Measurements from ENCODE around the gene ABL2.

ABL2 gene

DNA sequence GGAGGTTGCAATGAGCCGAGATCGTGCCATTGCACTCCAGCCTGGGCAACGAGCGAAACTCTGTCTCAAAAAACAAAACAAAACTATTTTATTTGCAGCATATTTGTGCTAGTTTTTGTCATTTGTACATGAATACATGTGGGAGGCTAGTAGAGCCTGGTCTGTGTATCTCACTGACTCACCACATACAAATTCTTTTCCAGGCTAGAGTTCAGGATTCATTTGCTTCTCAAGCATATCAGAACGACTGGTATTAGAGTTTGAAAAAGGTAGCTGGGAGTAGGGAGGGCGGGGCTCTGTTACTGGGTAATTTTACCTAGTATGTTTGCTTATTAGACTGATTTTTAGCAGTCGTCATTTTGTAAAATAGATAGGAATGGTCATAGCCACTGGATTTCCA, 152.1 kb downstream of the ABL2 start:
- H3K4me3 ChIP-seq (ENCODE audit: low read depth in 1 of 2, low read length in 2 of 2): no peak overlapping the region

DNA sequence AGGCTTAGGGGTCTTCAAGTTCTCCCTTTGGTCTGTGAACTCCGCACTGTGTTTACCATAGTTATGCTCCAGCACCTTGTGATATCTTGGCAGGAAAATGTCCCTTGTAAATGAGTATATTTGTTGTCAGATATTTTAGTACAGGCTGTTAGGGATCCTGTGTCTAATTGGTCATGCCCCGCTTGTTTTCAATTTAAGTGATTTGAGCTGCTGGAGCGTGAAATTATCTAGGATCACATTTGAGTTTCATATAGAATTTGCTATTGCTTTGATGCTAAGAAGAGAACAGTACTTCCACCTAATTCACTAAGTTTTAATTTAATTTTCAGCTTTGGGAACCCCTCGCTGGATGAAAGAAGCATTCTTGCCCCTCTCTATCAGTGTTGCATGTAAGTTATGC, 163.0 kb downstream of the ABL2 start:
- Histone ChIP-seq H3K4me1 (ENCODE audit: control insufficient read depth in 1 of 2, insufficient read depth in 2 of 2, low read length in 2 of 2) (no peaks in the 10 kb centered on the region), H3K27me3 (ENCODE audit: control insufficient read depth in 1 of 2, insufficient read depth in 2 of 2, low read length in 2 of 2) (no peaks in the 10 kb centered on the region), H3K4me3 (ENCODE audit: low read depth in 1 of 2, low read length in 2 of 2) (no peak overlapping the region), H3K27ac (ENCODE audit: low read depth, low read length) (no peak overlapping the region), H3K9ac (ENCODE audit: low read depth in 1 of 2, low read length in 2 of 2) (no peak overlapping the region), H3K36me3 (ENCODE audit: control insufficient read depth in 1 of 2, insufficient read depth in 2 of 2, low read length in 2 of 2) (peaks cover 18 to 56% of the 10 kb centered on the region in 2 donors), H3K9me3 (ENCODE audit: control insufficient read depth in 1 of 2, low read length in 2 of 2) (no peaks in the 10 kb centered on the region)

More for the DNA sequence above, 152.1 kb downstream of the ABL2 start:
- no peak overlapping the region for H3K27ac ChIP-seq (ENCODE audit: low read depth, low read length)
- H3K4me1 ChIP-seq (ENCODE audit: control insufficient read depth in 1 of 2, insufficient read depth in 2 of 2, low read length in 2 of 2): peaks cover 9 to 17% of the 10 kb centered on the region in 2 donors
- H3K36me3 ChIP-seq (ENCODE audit: control insufficient read depth in 1 of 2, insufficient read depth in 2 of 2, low read length in 2 of 2): peaks cover 8% of the 10 kb centered on the region in 2 donors
- H3K9me3 ChIP-seq (ENCODE audit: control insufficient read depth in 1 of 2, low read length in 2 of 2): no peaks in the 10 kb centered on the region
- H3K9ac ChIP-seq (ENCODE audit: low read depth in 1 of 2, low read length in 2 of 2): no peak overlapping the region
- H3K27me3 ChIP-seq (ENCODE audit: control insufficient read depth in 1 of 2, insufficient read depth in 2 of 2, low read length in 2 of 2): no peaks in the 10 kb centered on the region

DNA sequence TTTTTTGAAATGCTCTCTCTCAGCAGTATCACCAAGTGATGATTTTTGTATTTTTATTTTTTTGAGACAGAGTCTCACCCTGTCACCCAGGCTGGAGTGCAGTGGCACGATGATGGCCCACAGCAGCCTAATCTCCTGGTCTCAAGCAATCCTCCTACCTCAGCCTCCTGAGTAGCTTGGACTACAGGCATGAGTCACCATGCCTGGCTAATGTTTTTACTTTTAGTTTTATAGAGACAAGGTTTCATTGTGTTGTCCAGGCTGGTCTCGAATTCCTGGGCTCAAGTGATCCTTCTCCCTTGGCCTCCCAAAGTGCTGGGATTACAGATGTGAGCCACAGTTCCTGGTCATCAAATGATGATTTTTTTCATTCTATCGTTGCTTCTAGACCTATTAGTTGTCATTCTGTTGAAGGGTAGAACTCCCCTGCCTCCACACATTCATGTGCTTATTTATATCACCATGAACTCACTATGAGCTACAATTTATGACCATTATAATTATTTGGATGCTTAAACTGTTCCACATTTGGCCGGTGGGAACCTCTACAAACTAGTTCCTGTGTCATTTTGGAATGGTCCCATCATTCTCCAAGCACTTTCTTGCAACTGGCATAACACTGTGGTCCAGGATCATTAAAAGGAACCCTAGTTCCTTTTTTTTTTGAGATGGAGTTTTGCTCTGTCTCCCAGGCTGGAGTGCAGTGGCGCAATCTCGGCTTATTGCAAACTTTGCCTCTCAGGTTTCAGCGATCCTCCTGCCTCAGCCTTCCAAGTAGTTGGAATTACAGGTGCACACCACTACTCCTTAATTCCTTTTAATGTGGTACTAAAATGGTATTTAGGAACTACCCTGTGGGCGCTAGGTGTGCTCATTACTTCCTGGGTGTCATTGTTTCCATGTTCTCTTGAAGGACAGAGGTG, 167.9 kb downstream of the ABL2 start:
- no peak overlapping the region for H3K9ac ChIP-seq (ENCODE audit: low read depth in 1 of 2, low read length in 2 of 2)
- no peak overlapping the region for H3K4me3 ChIP-seq (ENCODE audit: low read depth in 1 of 2, low read length in 2 of 2)
- H3K9me3 ChIP-seq (ENCODE audit: control insufficient read depth in 1 of 2, low read length in 2 of 2): peaks cover 0 to under 1% of the 10 kb centered on the region in 2 donors
- H3K36me3 ChIP-seq (ENCODE audit: control insufficient read depth in 1 of 2, insufficient read depth in 2 of 2, low read length in 2 of 2): peaks cover 13 to 48% of the 10 kb centered on the region in 2 donors
- no peaks in the 10 kb centered on the region for H3K4me1 ChIP-seq (ENCODE audit: control insufficient read depth in 1 of 2, insufficient read depth in 2 of 2, low read length in 2 of 2)
- H3K27me3 ChIP-seq (ENCODE audit: control insufficient read depth in 1 of 2, insufficient read depth in 2 of 2, low read length in 2 of 2): no peaks in the 10 kb centered on the region
- H3K27ac ChIP-seq (ENCODE audit: low read depth, low read length): no peak overlapping the region

DNA sequence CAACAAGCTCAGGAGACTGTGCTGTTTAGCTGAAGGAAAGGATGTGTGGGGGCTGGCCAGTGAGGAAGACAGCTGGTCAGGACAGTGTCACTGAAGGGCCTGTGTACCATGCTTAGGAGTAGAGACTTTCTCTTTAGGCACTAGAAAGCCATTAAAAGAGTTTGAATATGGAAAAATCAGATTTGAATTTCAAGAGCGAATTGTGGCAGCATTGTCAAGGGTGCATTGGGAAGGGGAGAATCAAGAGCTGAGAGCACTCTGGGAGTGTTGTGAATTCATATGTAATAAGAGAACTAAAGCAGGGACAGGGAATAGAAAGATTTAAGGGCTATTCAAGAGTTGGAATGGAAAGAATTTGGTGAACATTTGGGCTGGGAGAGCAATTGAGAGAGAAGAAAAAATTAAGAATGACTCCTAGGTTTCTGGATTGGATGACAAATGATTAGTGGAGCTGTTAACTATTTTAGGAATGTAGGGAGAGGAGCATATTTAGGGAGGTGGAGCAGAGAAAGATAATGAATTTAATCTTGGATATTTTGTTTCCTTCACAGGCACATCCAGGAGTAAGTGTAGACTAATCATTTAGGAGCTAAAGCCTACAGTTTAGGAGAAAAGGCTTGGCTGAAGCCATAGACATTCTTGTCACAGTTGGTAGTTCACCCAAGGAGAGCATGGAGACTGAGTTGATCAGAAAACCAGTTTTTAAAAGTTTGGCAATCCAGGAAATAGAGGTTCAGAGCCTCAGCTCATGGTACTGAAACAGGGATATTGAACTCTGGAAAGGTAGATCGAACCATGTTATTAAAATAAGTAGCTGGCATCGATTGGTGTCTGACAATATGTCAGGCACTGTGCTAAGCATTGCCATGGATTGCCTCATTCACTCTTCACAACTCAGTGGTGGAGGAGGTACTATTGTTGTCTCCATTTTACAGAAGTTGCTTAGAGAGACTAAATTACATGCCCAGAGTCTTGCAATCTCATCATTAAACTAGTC, 170.7 kb downstream of the ABL2 start:
- no peaks in the 10 kb centered on the region for H3K4me1 ChIP-seq (ENCODE audit: control insufficient read depth in 1 of 2, insufficient read depth in 2 of 2, low read length in 2 of 2)
- H3K27ac ChIP-seq (ENCODE audit: low read depth, low read length): no peak overlapping the region
- no peaks in the 10 kb centered on the region for H3K27me3 ChIP-seq (ENCODE audit: control insufficient read depth in 1 of 2, insufficient read depth in 2 of 2, low read length in 2 of 2)
- peaks cover 14 to 45% of the 10 kb centered on the region in 2 donors for H3K36me3 ChIP-seq (ENCODE audit: control insufficient read depth in 1 of 2, insufficient read depth in 2 of 2, low read length in 2 of 2)
- H3K9me3 ChIP-seq (ENCODE audit: control insufficient read depth in 1 of 2, low read length in 2 of 2): peaks cover 0 to 3% of the 10 kb centered on the region in 2 donors
- H3K9ac ChIP-seq (ENCODE audit: low read depth in 1 of 2, low read length in 2 of 2): no peak overlapping the region
- H3K4me3 ChIP-seq (ENCODE audit: low read depth in 1 of 2, low read length in 2 of 2): no peak overlapping the region

DNA sequence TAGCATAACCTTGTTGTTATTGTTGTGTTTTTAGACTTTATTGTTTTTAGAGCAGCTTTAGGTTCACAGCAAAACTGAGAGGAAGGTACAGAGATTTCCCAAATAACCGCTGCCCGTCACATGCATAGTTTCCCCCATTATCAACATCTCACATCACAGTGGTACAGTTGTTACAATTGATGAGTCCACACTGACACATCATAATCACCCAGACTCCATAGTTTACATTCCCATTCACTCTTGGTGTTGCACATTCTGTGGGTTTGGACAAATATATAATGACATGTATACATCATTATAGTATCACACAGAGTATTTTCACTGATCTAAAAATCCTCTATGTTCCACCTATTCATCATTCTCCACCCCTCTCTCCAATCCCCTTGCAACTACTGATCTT, 173.5 kb downstream of the ABL2 start:
- Histone ChIP-seq H3K36me3 (ENCODE audit: control insufficient read depth in 1 of 2, insufficient read depth in 2 of 2, low read length in 2 of 2) (peaks cover 10 to 31% of the 10 kb centered on the region in 2 donors), H3K27me3 (ENCODE audit: control insufficient read depth in 1 of 2, insufficient read depth in 2 of 2, low read length in 2 of 2) (no peaks in the 10 kb centered on the region), H3K27ac (ENCODE audit: low read depth, low read length) (no peak overlapping the region), H3K4me3 (ENCODE audit: low read depth in 1 of 2, low read length in 2 of 2) (no peak overlapping the region), H3K9ac (ENCODE audit: low read depth in 1 of 2, low read length in 2 of 2) (no peak overlapping the region), H3K9me3 (ENCODE audit: control insufficient read depth in 1 of 2, low read length in 2 of 2) (peaks cover 0 to 3% of the 10 kb centered on the region in 2 donors), H3K4me1 (ENCODE audit: control insufficient read depth in 1 of 2, insufficient read depth in 2 of 2, low read length in 2 of 2) (no peaks in the 10 kb centered on the region)

DNA sequence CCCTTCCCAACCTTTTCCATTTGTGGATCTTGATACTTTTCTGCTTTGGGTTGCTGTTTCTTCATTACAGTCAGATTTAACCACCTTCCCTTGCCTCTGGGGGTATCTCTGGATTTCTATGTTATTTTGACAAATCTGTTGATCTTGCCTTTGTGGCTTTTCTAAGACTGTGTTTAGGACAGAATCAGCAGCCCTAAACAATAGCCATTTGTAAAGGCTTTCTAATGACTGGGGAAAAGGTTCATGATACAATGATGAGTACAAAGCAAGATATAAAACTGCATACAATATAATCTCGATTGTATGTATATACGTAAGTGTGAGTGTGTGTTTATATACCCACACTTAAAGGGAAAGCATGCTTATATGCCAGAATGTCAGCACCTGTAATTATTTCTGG, 176.0 kb downstream of the ABL2 start:
- Histone ChIP-seq H3K4me1 (ENCODE audit: control insufficient read depth in 1 of 2, insufficient read depth in 2 of 2, low read length in 2 of 2) (no peaks in the 10 kb centered on the region), H3K4me3 (ENCODE audit: low read depth in 1 of 2, low read length in 2 of 2) (no peak overlapping the region), H3K27me3 (ENCODE audit: control insufficient read depth in 1 of 2, insufficient read depth in 2 of 2, low read length in 2 of 2) (no peaks in the 10 kb centered on the region), H3K36me3 (ENCODE audit: control insufficient read depth in 1 of 2, insufficient read depth in 2 of 2, low read length in 2 of 2) (peaks cover 10 to 34% of the 10 kb centered on the region in 2 donors), H3K9ac (ENCODE audit: low read depth in 1 of 2, low read length in 2 of 2) (no peak overlapping the region), H3K27ac (ENCODE audit: low read depth, low read length) (no peak overlapping the region), H3K9me3 (ENCODE audit: control insufficient read depth in 1 of 2, low read length in 2 of 2) (peaks cover 0 to 3% of the 10 kb centered on the region in 2 donors)

DNA sequence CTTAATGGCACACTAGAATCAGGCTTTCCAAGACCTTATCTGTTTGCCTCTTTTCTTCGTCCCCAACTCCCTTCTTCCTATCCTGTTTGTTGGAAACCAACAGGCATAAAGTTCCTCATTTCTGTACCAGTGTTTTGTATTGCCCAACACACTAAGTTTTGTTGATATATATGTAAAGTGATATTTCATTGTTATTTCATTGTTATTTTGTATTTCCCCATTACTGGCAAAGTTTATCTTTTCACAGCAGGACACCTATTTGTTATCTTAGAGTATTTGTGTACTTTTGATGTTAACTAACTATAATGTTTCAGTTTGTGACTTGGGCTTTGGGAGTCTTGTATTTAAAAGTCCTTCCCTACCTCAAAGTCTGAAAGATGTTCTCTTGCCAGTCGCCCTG, 176.7 kb downstream of the ABL2 start:
- Histone ChIP-seq H3K4me1 (ENCODE audit: control insufficient read depth in 1 of 2, insufficient read depth in 2 of 2, low read length in 2 of 2) (no peaks in the 10 kb centered on the region), H3K36me3 (ENCODE audit: control insufficient read depth in 1 of 2, insufficient read depth in 2 of 2, low read length in 2 of 2) (peaks cover 10 to 30% of the 10 kb centered on the region in 2 donors), H3K9ac (ENCODE audit: low read depth in 1 of 2, low read length in 2 of 2) (no peak overlapping the region), H3K4me3 (ENCODE audit: low read depth in 1 of 2, low read length in 2 of 2) (no peak overlapping the region), H3K27ac (ENCODE audit: low read depth, low read length) (no peak overlapping the region), H3K27me3 (ENCODE audit: control insufficient read depth in 1 of 2, insufficient read depth in 2 of 2, low read length in 2 of 2) (no peaks in the 10 kb centered on the region), H3K9me3 (ENCODE audit: control insufficient read depth in 1 of 2, low read length in 2 of 2) (peaks cover 0 to 3% of the 10 kb centered on the region in 2 donors)
